K562 (cell line): Measurements from ENCODE around the gene LPIN3. TPM values are rescaled to one million over a fixed set of nuclear protein-coding genes. Genes with fewer than 3 reads are reported as not detected.

Experiments
- ATAC-seq: fragments of 200-7000 bp; cut with Tn5 transposase; 3 replicates; pipeline ENCODE4 v1.9.1; 2020; ENCODE audit warnings: moderate library complexity
- BruUV-seq: library from RNA; stranded (reverse); fragments of 400-500 nt; replicated peaks from 2 replicates; lab custom pipeline; 2021; lab: Mats Ljungman, UMichigan
- CTCF ChIA-PET: fragments of 300-600 bp; formaldehyde crosslinking; extraction: SDS; loops from one replicate; lab custom pipeline; 2021; ENCODE audit warnings: low intra/inter-chr PET ratio; lab: Yijun Ruan, JAX
- POLR2A ChIA-PET: fragments of 300-600, 350-650 bp; sonication (Branson Sonifier 250); formaldehyde crosslinking; extraction: SDS; loops from one replicate; lab custom pipeline; 2021; ENCODE audit warnings: antibody characterized with exemption, inconsistent platforms; lab: Yijun Ruan, JAX
- DNase-seq, 4 experiments: peaks; one replicate each; pipeline versions ENCODE4 v3.0.0 to v3.0.0-alpha.2; 2011 to 2018; ENCODE audit warnings: low spot score in 3 of 4, mixed read lengths in 3 of 4; ENCODE audit errors: extremely low read depth in 1 of 4
- FAIRE-seq: peaks from 2 replicates; lab custom pipeline; 2011; peaks lifted over from hg19 to GRCh38; lab: Jason Lieb, UNC
- H2AFZ ChIP-seq: 2 replicates; pipeline ENCODE4 v1.6.0; 2011; ENCODE audit warnings: low read depth, low read length, control low read depth, inconsistent platforms
- H3K27ac ChIP-seq: fragments of 200-600 bp; 3 replicates; pipeline ENCODE4 v1.8.0; 2011; ENCODE audit warnings: low read depth, mild to moderate bottlenecking, control low read depth, inconsistent platforms, low read length, moderate library complexity, mixed read lengths; ENCODE audit errors: extremely low read depth
- H3K27me3 ChIP-seq, 2 experiments: fragments of 300-600 bp in 1 of 2; 2 replicates in 1 of 2; 3 replicates in 1 of 2; pipeline versions ENCODE4 v1.6.0 to v1.8.0; 2011; ENCODE audit warnings: inconsistent platforms in 2 of 2, low read length in 2 of 2, mild to moderate bottlenecking in 1 of 2, mixed read lengths in 1 of 2, moderate library complexity in 1 of 2; ENCODE audit not compliant: control insufficient read depth in 2 of 2, insufficient read depth in 2 of 2
- H3K36me3 ChIP-seq: fragments of 300-600 bp; 3 replicates; pipeline ENCODE4 v1.8.0; 2011; ENCODE audit warnings: mild to moderate bottlenecking, low read length, inconsistent platforms; ENCODE audit not compliant: control insufficient read depth, insufficient read depth
- H3K4me1 ChIP-seq, 2 experiments: fragments of 200-600 bp in 1 of 2; replicated peaks in 1 of 2; 2 replicates in 1 of 2; 3 replicates in 1 of 2; pipeline versions ENCODE4 v1.5.1 to v1.8.0; 2011; ENCODE audit warnings: inconsistent platforms in 2 of 2, low read length in 2 of 2, mild to moderate bottlenecking in 1 of 2, mixed read lengths in 1 of 2, moderate library complexity in 1 of 2; ENCODE audit not compliant: control insufficient read depth in 2 of 2, insufficient read depth in 2 of 2
- H3K4me2 ChIP-seq: 2 replicates; pipeline ENCODE4 v1.6.1; 2011; ENCODE audit warnings: low read length, control low read depth, inconsistent platforms, mixed read lengths; ENCODE audit not compliant: insufficient read depth
- H3K4me3 ChIP-seq: fragments of 200-600 bp; sonication (generic), shearing (Covaris generic); 2 replicates; pipeline ENCODE4 v1.5.1; 2016; ENCODE audit warnings: control low read depth, inconsistent platforms
- H3K79me2 ChIP-seq: fragments of 200-600 bp; 3 replicates; pipeline ENCODE4 v1.8.0; 2011; ENCODE audit warnings: low read length, inconsistent platforms; ENCODE audit not compliant: control insufficient read depth, insufficient read depth
- H3K9ac ChIP-seq, 2 experiments: 2 replicates each; pipeline versions ENCODE4 v1.6.0 to v1.6.1; 2011; ENCODE audit warnings: low read depth in 2 of 2, low read length in 2 of 2, control low read depth in 1 of 2, inconsistent platforms in 1 of 2, mild to moderate bottlenecking in 1 of 2, mixed read lengths in 1 of 2; ENCODE audit not compliant: insufficient read depth in 1 of 2
- H3K9me1 ChIP-seq: one replicate; pipeline ENCODE4 v1.6.0; 2011; ENCODE audit warnings: inconsistent platforms, mild to moderate bottlenecking, low read length, moderate library complexity; ENCODE audit not compliant: control insufficient read depth, insufficient read depth
- H3K9me3 ChIP-seq: replicated peaks from 2 replicates; pipeline ENCODE4 v1.5.1; 2011; ENCODE audit warnings: low read depth, low read length, inconsistent platforms; ENCODE audit not compliant: control insufficient read depth, insufficient read depth
- H4K20me1 ChIP-seq: replicated peaks from 2 replicates; pipeline ENCODE4 v1.6.1; 2011; ENCODE audit warnings: low read length, inconsistent platforms, mixed read lengths; ENCODE audit not compliant: control insufficient read depth, insufficient read depth
- MBD1 ChIP-seq: fragments of 250-450 bp; sonication (Bioruptor Pico); IDR thresholded peaks from 2 replicates; pipeline ENCODE4 v1.8.0; 2022; ENCODE audit warnings: inconsistent platforms
- ZKSCAN1 ChIP-seq: fragments of 150-350 bp; IDR thresholded peaks from 2 replicates; pipeline ENCODE4 v1.6.1; 2016; ENCODE audit warnings: low read depth, low read length
- WGBS: fragments of 100-300 bp; shearing (Covaris generic); methylation state at CpG from one replicate; pipeline ENCODE4 v1.1.6; 2016; ENCODE audit warnings: low coverage, mixed read lengths; ENCODE audit not compliant: insufficient coverage; ENCODE audit errors: missing lambda C conversion rate; 5-methylcytosine and 5-hydroxymethylcytosine counted together
- in situ Hi-C: fragments of 300-500 bp; cut with MboI; formaldehyde crosslinking; loops from 4 replicates; pipeline ENCODE4 v1.15.0; 2018; ENCODE audit warnings: inconsistent platforms, mixed read lengths
- intact Hi-C: fragments of 100-400 bp; cut with micrococcal nuclease; formaldehyde crosslinking; loops from 2 replicates; pipeline ENCODE4 v1.14.2; 2022
- polyA plus RNA-seq, 8 experiments: library from polyadenylated mRNA; depleted of rRNA in 4 of 8; stranded (reverse) in 5 of 8; unstranded in 3 of 8; fragments of >200 nt; fragmentation: Nextera tagmentation in 2 of 8; fragmentation: Illumina TruSeq in 1 of 8; extraction: Ambion mirVana in 2 of 8; extraction: Trizol in 1 of 8; gene quantifications; 2 replicates each; pipeline versions ENCODE4 v1.2.1 to v1.2.3, GENCODE V29; 2011 to 2014; ENCODE audit warnings: inconsistent platforms in 1 of 8, missing spikeins in 1 of 8
- total RNA-seq, 7 experiments: library from RNA; depleted of rRNA in 6 of 7; stranded (reverse); fragments of >200 nt in 6 of 7; fragmentation: Illumina TruSeq in 2 of 7; extraction: Trizol in 2 of 7; gene quantifications; 2 replicates each; pipeline versions ENCODE4 v1.2.1 to v1.2.3, GENCODE V29; 2011 to 2021; ENCODE audit warnings: low replicate concordance in 1 of 7

Gene LPIN3
- total and polyA plus RNA-seq, 9 of the 15 experiments (the other 6 are each of a cell fraction or from before 2014, with no cell fraction given), result 2.2 to 10.4 (median 5.9) TPM

- Histone ChIP-seq H3K27me3 (peaks cover 10 to 11% of the 10 kb centered on the region in 2 experiments; a peak in 4 of 5 replicates), H3K9me3 (no peaks in the 10 kb centered on the region), H3K9me1 (no peaks in the 10 kb centered on the region), H3K9ac (no peak overlapping the region), H3K79me2 (no peaks in the 10 kb centered on the region), H3K36me3 (no peaks in the 10 kb centered on the region), H3K27ac (no peak overlapping the region), H4K20me1 (no peaks in the 10 kb centered on the region), H3K4me2 (no peak overlapping the region), H3K4me1 (peaks cover 2 to 3% of the 10 kb centered on the region in 2 experiments; a peak in 2 of 5 replicates), H2AFZ (no peak overlapping the region), H3K4me3 (no peak overlapping the region)
- DNase-seq, result no peak
- 19% methylated on average over 14 of the region's 14 CpGs for WGBS
- in situ Hi-C loops, result no loop called here
- intact Hi-C loops, result no loop called here
- CTCF ChIA-PET, result no interaction called here
- POLR2A ChIA-PET, result interaction anchor here (1.4 kb wide), 1 partner anchor 10 kb away, joined by 3 read pairs; no protein-coding TSS in a partner anchor
- no peak for TF ChIP-seq MBD1 (CRISPR knock-in tag)
- peak; percentile 92 for TF ChIP-seq ZKSCAN1
- ATAC-seq, result no peak; the same call in 2 of the 3 replicates
- FAIRE-seq, result no peak
- BruUV-seq, result no TSS peak
Measured at GRCh38 chr20:41386502-41387427, 46.1 kb downstream of the LPIN3 start.
